GM18517 (cell line): Measurements from ENCODE around the gene ATP1A2.
"Not testable (repeated sequence)": the region's sequence is repeated elsewhere in the genome, so short reads cannot be mapped to it uniquely, and the experiment has no call there.

ENCODE experiments used
- ATAC-seq: cut with Tn5 transposase; IDR thresholded peaks from one replicate; pipeline ENCODE4 v1.9.1; 2021; ENCODE audit warnings: mild to moderate bottlenecking, moderate library complexity; ENCODE audit not compliant: unreplicated experiment

The ATP1A2 gene

GRCh38 chr1:160099716-160100375 lies 15.7 kb upstream of the ATP1A2 start:
- no peak for ATAC-seq

DNA sequence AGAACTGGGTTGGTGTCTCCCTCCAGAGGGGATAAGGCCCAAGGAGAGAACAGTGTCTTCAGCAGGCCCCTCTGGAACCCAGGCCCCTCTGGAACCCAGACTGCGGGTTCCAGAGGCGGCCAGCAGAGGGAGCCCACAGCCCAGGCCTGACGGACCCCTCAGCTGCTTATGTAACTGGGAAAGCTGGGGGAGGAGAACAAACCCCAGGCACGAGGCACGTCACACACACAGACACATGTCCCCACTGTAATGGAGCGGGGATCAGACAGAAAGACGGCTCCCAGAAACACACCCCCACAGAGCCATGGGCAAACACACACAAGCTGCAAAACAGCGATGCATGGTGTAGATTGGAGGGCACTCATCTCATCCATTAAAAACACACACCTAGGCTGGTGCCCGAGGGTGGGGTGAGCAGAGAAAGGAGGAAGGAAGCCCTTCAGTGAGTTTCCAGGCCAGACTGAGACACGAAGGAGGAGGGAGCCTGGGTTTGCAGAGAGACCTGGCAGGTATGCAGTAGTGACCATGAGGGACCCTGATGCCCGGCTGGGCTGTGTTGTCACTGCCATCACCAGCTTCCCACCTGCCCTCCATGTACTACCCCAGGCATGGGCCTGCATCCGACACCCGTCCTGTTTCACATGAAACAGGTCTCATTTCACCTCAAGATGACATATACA lies 14.4 kb upstream of the ATP1A2 start:
- ATAC-seq: no peak

- ATAC-seq: no peak
Measured at GRCh38 chr1:160101717-160102522, 13.6 kb upstream of the ATP1A2 start.

GRCh38 chr1:160103658-160104408 lies 11.7 kb upstream of the ATP1A2 start:
- ATAC-seq: no peak

DNA sequence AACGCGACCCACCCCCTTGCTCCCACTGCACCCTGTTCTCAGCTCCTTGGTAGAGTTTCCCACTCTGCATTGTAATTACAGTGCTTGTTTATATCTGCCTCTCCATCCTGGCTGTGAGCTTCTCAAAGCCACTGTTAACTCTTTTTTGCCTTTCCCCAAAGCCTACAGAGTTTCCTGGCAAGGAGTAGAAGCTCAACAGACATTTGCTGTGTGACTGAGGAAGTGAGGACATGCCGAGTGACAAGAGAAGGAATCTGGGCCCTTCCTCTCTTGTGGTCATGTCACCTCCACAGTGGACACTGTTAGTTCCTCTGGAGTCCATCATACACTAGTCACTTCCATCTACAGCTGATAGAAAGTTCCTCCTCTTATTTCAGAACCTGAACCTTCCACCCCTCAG lies 11.1 kb upstream of the ATP1A2 start:
- no peak for ATAC-seq

DNA sequence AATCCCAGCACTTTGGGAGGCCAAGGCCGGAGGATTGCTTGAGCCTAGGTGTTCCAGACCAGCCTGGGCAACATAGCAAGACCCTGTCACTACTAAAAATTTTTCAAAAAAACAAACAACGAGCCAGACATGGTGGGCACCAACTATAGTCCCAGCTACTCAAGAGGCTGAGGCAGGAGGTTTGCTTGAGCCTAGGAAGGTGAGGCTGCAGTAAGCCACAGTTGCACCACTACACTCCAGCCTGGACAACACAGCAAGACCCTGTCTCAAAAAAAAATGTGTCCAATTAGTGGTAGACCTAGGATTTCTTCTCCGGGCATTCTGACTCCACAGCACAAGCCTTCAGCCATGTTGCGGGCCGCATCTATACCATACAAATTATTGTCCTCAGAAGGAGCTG lies 10.4 kb upstream of the ATP1A2 start:
- ATAC-seq: no peak

- no peak for ATAC-seq
Measured at GRCh38 chr1:160107512-160107911, 8.0 kb upstream of the ATP1A2 start.

DNA sequence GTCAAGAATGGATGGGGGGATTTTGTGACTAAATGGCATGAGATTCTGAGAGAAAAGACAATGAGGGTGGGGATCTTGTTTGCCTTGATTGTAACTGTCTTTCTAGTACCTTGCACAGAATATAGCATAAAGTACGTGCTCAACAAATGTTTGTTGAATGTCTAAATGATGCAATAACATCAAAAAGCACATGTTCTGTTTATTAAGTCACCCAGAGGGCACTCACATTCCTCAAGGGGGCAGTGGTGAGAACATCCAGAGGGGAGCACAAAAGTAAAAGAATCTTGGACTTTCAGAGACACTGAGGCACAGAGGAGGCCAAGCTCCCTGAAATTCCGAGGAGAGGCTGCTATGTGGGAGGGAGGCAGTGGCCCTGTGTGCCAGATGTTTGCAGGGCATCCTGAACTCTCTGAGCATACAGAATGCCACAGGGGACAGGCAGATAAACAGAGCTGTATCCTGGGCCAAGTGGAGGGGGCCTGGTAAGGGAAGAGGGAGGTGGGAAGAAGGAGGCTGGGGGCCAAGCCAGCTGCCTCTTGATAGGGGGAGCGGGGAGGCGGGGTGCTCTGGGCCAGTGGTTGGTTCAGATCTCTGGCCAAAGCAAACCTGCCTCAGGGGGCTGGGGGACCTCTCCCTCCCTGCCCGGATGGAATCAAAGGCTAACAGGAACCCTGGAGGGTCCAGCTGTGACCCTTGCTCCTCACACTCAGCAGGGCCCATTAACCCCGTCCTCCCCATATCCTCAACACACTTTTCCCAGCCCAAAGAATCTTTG lies 6.5 kb upstream of the ATP1A2 start:
- no peak for ATAC-seq

GRCh38 chr1:160109686-160110085 lies 5.9 kb upstream of the ATP1A2 start:
- no peak for ATAC-seq

DNA sequence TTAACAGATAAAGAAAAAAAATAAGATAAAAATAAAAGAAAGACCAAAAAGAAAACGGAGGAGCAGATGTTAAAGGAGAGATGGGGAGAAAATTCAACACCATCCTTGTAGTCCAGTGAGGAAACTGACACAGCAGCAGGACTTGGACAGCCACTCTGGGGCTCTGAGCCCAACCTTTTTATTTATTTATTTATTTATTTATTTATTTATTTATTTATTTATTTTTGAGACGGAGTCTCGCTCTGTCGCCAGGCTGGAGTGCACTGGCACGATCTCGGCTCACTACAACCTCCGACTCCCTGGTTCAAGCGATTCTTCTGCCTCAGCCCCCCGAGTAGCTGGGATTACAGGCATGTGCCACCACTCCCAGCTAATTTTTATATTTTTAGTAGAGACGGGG lies 4.1 kb upstream of the ATP1A2 start:
- ATAC-seq: not testable (repeated sequence)

GRCh38 chr1:160112357-160112756 lies 3.2 kb upstream of the ATP1A2 start:
- no peak for ATAC-seq

DNA sequence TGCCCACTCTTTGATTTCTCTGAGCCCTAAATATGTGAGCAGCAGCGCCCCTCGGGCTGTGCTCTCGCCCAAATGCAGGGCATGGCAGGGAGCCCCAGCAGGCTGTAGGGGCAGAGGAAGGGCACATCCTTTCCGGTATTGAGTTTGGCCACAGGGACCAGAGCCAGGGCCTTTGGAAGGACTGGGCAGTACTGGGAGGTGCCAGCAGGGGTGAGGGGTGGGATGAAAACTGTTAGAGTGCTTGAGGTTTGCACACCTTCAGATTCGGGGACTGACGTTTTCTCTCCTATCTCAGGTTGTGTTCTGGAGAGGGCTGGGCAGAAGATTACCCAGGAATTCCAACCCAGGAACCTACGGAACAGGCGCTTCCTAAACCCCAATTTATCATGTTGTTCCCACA lies 2.2 kb upstream of the ATP1A2 start:
- no peak for ATAC-seq

- ATAC-seq: no peak
Measured at GRCh38 chr1:160114085-160114484, 1.5 kb upstream of the ATP1A2 start.

- no peak for ATAC-seq
Measured at GRCh38 chr1:160116283-160117147, 956 bp downstream of the ATP1A2 start.

DNA sequence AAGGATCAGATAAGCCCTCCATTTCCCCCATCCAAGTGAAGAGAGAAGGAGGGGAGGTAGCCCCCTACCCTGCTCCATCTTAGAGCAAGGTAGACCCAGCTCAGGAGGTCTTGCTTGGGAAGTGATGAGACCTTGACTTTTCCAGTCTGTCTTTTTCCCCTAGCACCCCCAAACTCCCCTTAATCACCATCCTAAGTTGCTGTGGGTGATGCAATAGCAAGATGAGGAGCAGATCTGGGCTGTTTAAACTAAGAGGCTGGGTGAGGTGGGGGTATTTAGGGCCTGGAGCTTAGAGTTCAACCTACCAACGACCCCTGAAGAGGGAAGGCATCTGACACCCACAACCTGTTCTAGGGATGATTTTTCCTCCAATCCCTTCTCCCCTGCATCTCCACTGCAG lies 1.7 kb downstream of the ATP1A2 start:
- ATAC-seq: no peak

GRCh38 chr1:160117709-160118183 lies 2.2 kb downstream of the ATP1A2 start:
- no peak for ATAC-seq

GRCh38 chr1:160118928-160119327 lies 3.4 kb downstream of the ATP1A2 start:
- ATAC-seq: no peak

DNA sequence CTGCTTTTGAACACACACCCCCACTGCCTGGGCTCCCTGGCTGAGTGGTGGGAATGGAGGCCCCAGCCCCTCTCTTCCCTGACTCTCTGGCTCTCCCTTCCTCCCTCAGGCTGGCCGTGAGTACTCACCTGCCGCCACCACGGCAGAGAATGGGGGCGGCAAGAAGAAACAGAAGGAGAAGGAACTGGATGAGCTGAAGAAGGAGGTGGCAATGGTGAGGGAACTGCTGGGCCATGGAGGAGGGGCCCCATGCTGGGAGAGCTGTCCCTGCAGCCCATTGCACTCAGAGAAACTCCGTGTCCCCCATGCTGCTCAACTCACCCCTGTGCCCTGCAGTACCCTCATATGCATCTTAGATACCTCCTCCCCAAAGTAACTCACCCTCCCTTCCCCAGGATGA lies 5.2 kb downstream of the ATP1A2 start:
- no peak for ATAC-seq

DNA sequence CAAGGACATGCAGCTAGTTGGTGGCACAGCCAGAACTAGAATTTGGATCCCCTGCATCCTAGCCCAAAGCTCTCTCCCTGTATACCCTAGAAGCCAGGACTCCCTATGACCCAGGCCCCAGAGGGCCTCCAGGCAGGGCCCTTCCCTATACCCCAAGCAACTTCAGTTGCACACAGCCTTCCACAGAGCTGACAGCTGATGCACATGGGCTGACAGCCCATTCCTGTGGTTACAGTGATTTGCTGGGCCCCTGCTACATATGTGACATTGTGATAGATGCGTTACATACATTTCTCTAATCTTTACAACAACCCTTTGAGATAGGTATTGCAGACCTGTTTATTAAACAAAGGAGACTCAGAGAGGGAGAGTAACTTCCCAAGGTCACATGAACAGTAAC lies 5.8 kb downstream of the ATP1A2 start:
- ATAC-seq: no peak
